ENCODE results near the gene POLK. TPM values are rescaled to one million over a fixed set of nuclear protein-coding genes. Genes with fewer than 3 reads are reported as not detected.
"Not testable (repeated sequence)": the region's sequence is repeated elsewhere in the genome, so short reads cannot be mapped to it uniquely, and the experiment has no call there.

The POLK gene
- total RNA-seq, 2 experiments from 2014 or later: 16.0 to 29.5 TPM

GRCh38 chr5:75603821-75604220 is 92.1 kb downstream of the POLK start:
- Histone ChIP-seq H3K9me3 (ENCODE audit: low read length) (no peaks in the 10 kb centered on the region), H3K4me3 (ENCODE audit: low read depth, low read length, poor library complexity, severe bottlenecking) (no peak overlapping the region), H3K36me3 (ENCODE audit: insufficient read depth, low read length) (no peaks in the 10 kb centered on the region; the same call in 1 of the 2 replicates), H4K20me1 (ENCODE audit: insufficient read depth, low read length) (no peaks in the 10 kb centered on the region), H3K4me1 (ENCODE audit: insufficient read depth, low read length, poor library complexity, severe bottlenecking) (no peaks in the 10 kb centered on the region), H3K9me2 (ENCODE audit: insufficient read depth, low read length) (no peaks in the 10 kb centered on the region), H3K4me2 (ENCODE audit: low read length) (no peak overlapping the region), H3K79me2 (ENCODE audit: insufficient read depth, low read depth, low read length) (no peaks in the 10 kb centered on the region), H3K27ac (ENCODE audit: low read depth, low read length, poor library complexity, severe bottlenecking) (no peak overlapping the region), H2AFZ (ENCODE audit: low read length) (no peak overlapping the region)
- no TSS peak for BruUV-seq (replicated peaks)
- CTCF ChIA-PET (ENCODE audit: unreplicated experiment): no interaction called here
- POLR2A ChIA-PET: interaction anchor here (0.7 kb wide), 1 partner anchor 68 kb away, joined by 4 read pairs; no protein-coding TSS in a partner anchor
- DNase-seq (ENCODE audit: low spot score): no peak
- intact Hi-C loops (cut with micrococcal nuclease; ENCODE audit: unreplicated experiment): no loop called here
- no peak for TF ChIP-seq CTCF (conservative IDR thresholded peaks at IDR 0.05; ENCODE audit: low read length)
- no peak for TF ChIP-seq EZH2phosphoT487 (IDR thresholded peaks at IDR 0.05; ENCODE audit: borderline replicate concordance, low read depth, low read length)

DNA sequence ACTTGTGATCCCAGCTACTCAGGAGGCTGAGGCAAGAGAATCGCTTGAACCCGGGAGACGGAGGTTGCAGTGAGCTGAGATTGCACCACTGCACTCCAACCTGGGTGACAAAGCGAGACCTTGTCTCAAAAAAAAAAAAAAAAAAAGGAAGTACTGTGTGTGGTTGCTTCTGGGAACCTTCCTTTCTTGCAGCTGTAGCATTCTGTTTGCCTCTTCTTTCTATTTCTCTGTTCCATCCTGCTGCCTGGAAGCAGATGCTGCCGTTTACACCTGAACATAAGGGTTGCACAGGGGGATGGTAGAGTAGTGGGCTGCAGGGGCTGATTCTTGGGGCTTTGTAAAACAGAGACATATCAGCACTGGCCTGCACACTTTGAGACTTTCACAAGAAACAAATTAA is 95.7 kb downstream of the POLK start:
- BruUV-seq (replicated peaks); H3K36me3 ChIP-seq (ENCODE audit: insufficient read depth, low read length); H3K4me2 ChIP-seq (ENCODE audit: low read length); H3K4me1 ChIP-seq (ENCODE audit: insufficient read depth, low read length, poor library complexity, severe bottlenecking); H3K79me2 ChIP-seq (ENCODE audit: insufficient read depth, low read depth, low read length); H2AFZ ChIP-seq (ENCODE audit: low read length); intact Hi-C loops (cut with micrococcal nuclease; ENCODE audit: unreplicated experiment); H3K9me3 ChIP-seq (ENCODE audit: low read length); DNase-seq (ENCODE audit: low spot score); H3K4me3 ChIP-seq (ENCODE audit: low read depth, low read length, poor library complexity, severe bottlenecking); H3K27ac ChIP-seq (ENCODE audit: low read depth, low read length, poor library complexity, severe bottlenecking); H3K9me2 ChIP-seq (ENCODE audit: insufficient read depth, low read length); CTCF ChIA-PET (ENCODE audit: unreplicated experiment); H4K20me1 ChIP-seq (ENCODE audit: insufficient read depth, low read length): not testable (repeated sequence)
- POLR2A ChIA-PET: interaction anchor here (0.7 to 1.0 kb wide), 2 partner anchors 9 to 15 kb away, joined by 3 to 4 read pairs; no protein-coding TSS in a partner anchor

- no peak for DNase-seq (ENCODE audit: low spot score)
- no TSS peak for BruUV-seq (replicated peaks)
- H2AFZ ChIP-seq (ENCODE audit: low read length): no peak overlapping the region
- intact Hi-C loops (cut with micrococcal nuclease; ENCODE audit: unreplicated experiment): no loop called here
- no peaks in the 10 kb centered on the region for H3K9me2 ChIP-seq (ENCODE audit: insufficient read depth, low read length)
- H3K4me1 ChIP-seq (ENCODE audit: insufficient read depth, low read length, poor library complexity, severe bottlenecking): no peaks in the 10 kb centered on the region
- CTCF ChIA-PET (ENCODE audit: unreplicated experiment): no interaction called here
- H3K4me2 ChIP-seq (ENCODE audit: low read length): no peak overlapping the region
- POLR2A ChIA-PET: no interaction called here
- H3K4me3 ChIP-seq (ENCODE audit: low read depth, low read length, poor library complexity, severe bottlenecking): no peak overlapping the region
- no peak overlapping the region for H3K27ac ChIP-seq (ENCODE audit: low read depth, low read length, poor library complexity, severe bottlenecking)
- no peaks in the 10 kb centered on the region for H3K79me2 ChIP-seq (ENCODE audit: insufficient read depth, low read depth, low read length)
- TF ChIP-seq EZH2phosphoT487 (IDR thresholded peaks at IDR 0.05; ENCODE audit: borderline replicate concordance, low read depth, low read length) (no peak), CTCF (conservative IDR thresholded peaks at IDR 0.05; ENCODE audit: low read length) (no peak)
- no peaks in the 10 kb centered on the region for H3K9me3 ChIP-seq (ENCODE audit: low read length)
- no peaks in the 10 kb centered on the region for H3K36me3 ChIP-seq (ENCODE audit: insufficient read depth, low read length)
- H4K20me1 ChIP-seq (ENCODE audit: insufficient read depth, low read length): no peaks in the 10 kb centered on the region
Measured at GRCh38 chr5:75608870-75609269, 97.2 kb downstream of the POLK start.
